H9 (cell line): Measurements from ENCODE around the gene NR1D1. TPM values are rescaled to one million over a fixed set of nuclear protein-coding genes. Genes with fewer than 3 reads are reported as not detected.

Experiments used
- DNase-seq: peaks from one replicate; pipeline ENCODE4 v3.0.0-alpha.2; 2017
- H2AFZ ChIP-seq: one replicate; pipeline ENCODE4 v1.6.1; 2013; ENCODE audit warnings: mild to moderate bottlenecking, low read length, control low read depth, moderate library complexity
- H2AK5ac ChIP-seq: 2 replicates; pipeline ENCODE4 v1.6.1; 2013; ENCODE audit warnings: low read length, control low read depth, mixed read lengths; ENCODE audit not compliant: insufficient read length
- H2BK120ac ChIP-seq: one replicate; pipeline ENCODE4 v1.6.1; 2013; ENCODE audit warnings: low read depth, mild to moderate bottlenecking, low read length, control low read depth, inconsistent platforms; ENCODE audit not compliant: poor library complexity, severe bottlenecking
- H2BK12ac ChIP-seq: 2 replicates; pipeline ENCODE4 v1.6.1; 2013; ENCODE audit warnings: low read length, control low read depth, mixed read lengths, low read depth; ENCODE audit not compliant: insufficient read length
- H2BK15ac ChIP-seq: 2 replicates; pipeline ENCODE4 v1.6.1; 2013; ENCODE audit warnings: low read depth, low read length, control low read depth
- H2BK20ac ChIP-seq: one replicate; pipeline ENCODE4 v1.6.1; 2013; ENCODE audit warnings: low read depth, mild to moderate bottlenecking, low read length, control low read depth, inconsistent platforms; ENCODE audit not compliant: poor library complexity, severe bottlenecking
- H2BK5ac ChIP-seq: 2 replicates; pipeline ENCODE4 v1.6.1; 2013; ENCODE audit warnings: low read length, control low read depth, mixed read lengths; ENCODE audit not compliant: insufficient read length
- H3K14ac ChIP-seq: 2 replicates; pipeline ENCODE4 v1.6.1; 2013; ENCODE audit warnings: low read length, control low read depth; ENCODE audit not compliant: insufficient read depth
- H3K18ac ChIP-seq: 2 replicates; pipeline ENCODE4 v1.6.1; 2013; ENCODE audit warnings: low read depth, mild to moderate bottlenecking, mixed read lengths, low read length, control low read depth; ENCODE audit not compliant: insufficient read length
- H3K23ac ChIP-seq: 2 replicates; pipeline ENCODE4 v1.6.1; 2013; ENCODE audit warnings: low read length, control low read depth, mixed read lengths, low read depth; ENCODE audit not compliant: insufficient read length
- H3K23me2 ChIP-seq: 2 replicates; pipeline ENCODE4 v1.6.1; 2013; ENCODE audit warnings: low read depth, mild to moderate bottlenecking, mixed read lengths, low read length, control low read depth; ENCODE audit not compliant: insufficient read length, poor library complexity, severe bottlenecking
- H3K27ac ChIP-seq: 2 replicates; pipeline ENCODE4 v1.5.1; 2013; ENCODE audit warnings: low read length, control low read depth, mixed read lengths, low read depth; ENCODE audit not compliant: insufficient read length
- H3K27me3 ChIP-seq: 2 replicates; pipeline ENCODE4 v1.6.1; 2013; ENCODE audit warnings: low read length, control low read depth, inconsistent platforms; ENCODE audit not compliant: insufficient read depth
- H3K4ac ChIP-seq: 2 replicates; pipeline ENCODE4 v1.6.1; 2013; ENCODE audit warnings: low read depth, mild to moderate bottlenecking, control low read depth, inconsistent platforms, low read length, moderate library complexity
- H3K4me1 ChIP-seq: 2 replicates; pipeline ENCODE4 v1.6.1; 2013; ENCODE audit warnings: low read length, control low read depth, inconsistent platforms; ENCODE audit not compliant: insufficient read depth
- H3K4me2 ChIP-seq: 2 replicates; pipeline ENCODE4 v1.6.1; 2013; ENCODE audit warnings: low read length, control low read depth, mixed read lengths; ENCODE audit not compliant: insufficient read length, insufficient read depth
- H3K56ac ChIP-seq: 2 replicates; pipeline ENCODE4 v1.6.1; 2013; ENCODE audit warnings: low read depth, mild to moderate bottlenecking, mixed read lengths, low read length, control low read depth; ENCODE audit not compliant: insufficient read length
- H3K79me1 ChIP-seq: 2 replicates; pipeline ENCODE4 v1.6.1; 2013; ENCODE audit warnings: low read depth, mild to moderate bottlenecking, moderate library complexity, low read length, control low read depth, inconsistent platforms; ENCODE audit not compliant: insufficient read depth, poor library complexity, severe bottlenecking
- H3K79me2 ChIP-seq: 2 replicates; pipeline ENCODE4 v1.6.1; 2013; ENCODE audit warnings: low read length, control low read depth, inconsistent platforms; ENCODE audit not compliant: insufficient read depth
- H3K9ac ChIP-seq: 2 replicates; pipeline ENCODE4 v1.6.1; 2013; ENCODE audit warnings: low read length, control low read depth, mixed read lengths; ENCODE audit not compliant: insufficient read length; ENCODE audit errors: extremely low read depth
- H3K9me3 ChIP-seq: one replicate; pipeline ENCODE4 v1.6.1; 2013; ENCODE audit warnings: low read depth, low read length, inconsistent platforms; ENCODE audit not compliant: control insufficient read depth
- H3T11ph ChIP-seq: one replicate; pipeline ENCODE4 v1.6.1; 2013; ENCODE audit warnings: mild to moderate bottlenecking, low read length, control low read depth, inconsistent platforms
- H4K20me1 ChIP-seq: one replicate; pipeline ENCODE4 v1.6.1; 2013; ENCODE audit not compliant: control insufficient read depth, insufficient read length, insufficient read depth
- H4K5ac ChIP-seq: 2 replicates; pipeline ENCODE4 v1.6.1; 2013; ENCODE audit warnings: low read depth, mild to moderate bottlenecking, mixed read lengths, low read length, control low read depth; ENCODE audit not compliant: insufficient read length
- H4K8ac ChIP-seq: replicated peaks from 2 replicates; pipeline ENCODE4 v1.6.1; 2013; ENCODE audit warnings: low read length, control low read depth, mixed read lengths, low read depth; ENCODE audit not compliant: insufficient read length
- H4K91ac ChIP-seq: 2 replicates; pipeline ENCODE4 v1.6.1; 2013; ENCODE audit warnings: low read depth, mild to moderate bottlenecking, moderate library complexity, mixed read lengths, low read length, control low read depth; ENCODE audit not compliant: insufficient read length
- H3K27ac Mint-ChIP-seq, 3 experiments: 2 replicates in 2 of 3; 3 replicates in 1 of 3; pipeline ENCODE4 v1.8.0; 2020 to 2021; ENCODE audit warnings: mixed read lengths in 3 of 3, mild to moderate bottlenecking in 1 of 3, moderate library complexity in 1 of 3
- H3K27me3 Mint-ChIP-seq: 2 replicates; pipeline ENCODE4 v1.8.0; 2021; ENCODE audit warnings: low read depth, mild to moderate bottlenecking, moderate library complexity, mixed read lengths
- H3K36me3 Mint-ChIP-seq, 3 experiments: 2 replicates in 2 of 3; 3 replicates in 1 of 3; pipeline ENCODE4 v1.8.0; 2020 to 2021; ENCODE audit warnings: low read depth in 3 of 3, mixed read lengths in 3 of 3; ENCODE audit not compliant: insufficient read depth in 1 of 3
- H3K4me1 Mint-ChIP-seq, 2 experiments: 2 replicates each; pipeline ENCODE4 v1.8.0; 2020; ENCODE audit warnings: mixed read lengths in 2 of 2
- H3K4me3 Mint-ChIP-seq, 2 experiments: 2 replicates in 1 of 2; 3 replicates in 1 of 2; pipeline ENCODE4 v1.8.0; 2020 to 2021; ENCODE audit warnings: mild to moderate bottlenecking in 2 of 2, mixed read lengths in 2 of 2, moderate library complexity in 1 of 2
- H3K9me3 Mint-ChIP-seq, 2 experiments: 2 replicates in 1 of 2; 3 replicates in 1 of 2; pipeline ENCODE4 v1.8.0; 2020; ENCODE audit warnings: mild to moderate bottlenecking in 2 of 2, mixed read lengths in 2 of 2, moderate library complexity in 1 of 2
- CTCF ChIP-seq: fragments of 200-600 bp; sonication (generic); conservative IDR thresholded peaks from 3 replicates; pipeline ENCODE4 v1.8.0; 2021; ENCODE audit warnings: antibody characterized with exemption, mild to moderate bottlenecking
- WGBS: extraction: QIAGEN DNeasy Blood & Tissue Kit; methylation state at CpG from one replicate; pipeline ENCODE4 v1.1.7; 2013; ENCODE audit warnings: missing lambda C conversion rate, low lambda C conversion rate, mixed read lengths; ENCODE audit not compliant: insufficient read length; ENCODE audit errors: extremely low coverage; 5-methylcytosine and 5-hydroxymethylcytosine counted together
- total RNA-seq: library from RNA; stranded (reverse); gene quantifications from 2 replicates; pipeline ENCODE4 v1.2.1, GENCODE V29; 2021

The NR1D1 gene
- total RNA-seq, 1 experiment from 2014 or later: 8.6 TPM

- Histone ChIP-seq H3K79me2 (no peaks in the 10 kb centered on the region), H2BK5ac (no peak overlapping the region), H3K27ac (no peak overlapping the region), H2AK5ac (no peak overlapping the region), H3K18ac (no peak overlapping the region), H3K79me1 (no peaks in the 10 kb centered on the region), H3K4me1 (peaks cover 25% of the 10 kb centered on the region; the same call in 1 of the 2 replicates), H3K4ac (no peak overlapping the region), H3K27me3 (peaks cover 2% of the 10 kb centered on the region; the same call in 1 of the 2 replicates), H3K14ac (no peak overlapping the region), H3K56ac (no peak overlapping the region), H2BK120ac (no peak overlapping the region), H3K9me3 (no peaks in the 10 kb centered on the region), H4K5ac (no peak overlapping the region), H4K20me1 (no peaks in the 10 kb centered on the region), H4K91ac (no peak overlapping the region), H4K8ac (no peak overlapping the region), H2BK20ac (no peak overlapping the region), H3T11ph (no peak overlapping the region), H3K4me2 (peak overlapping the region; percentile 9), H2BK15ac (no peak overlapping the region), H2BK12ac (no peak overlapping the region), H3K9ac (no peak overlapping the region), H2AFZ (no peak overlapping the region), H3K23me2 (no peaks in the 10 kb centered on the region), H3K23ac (no peak overlapping the region)
- Mint-ChIP-seq H3K27me3 (peaks cover 20% of the 10 kb centered on the region), H3K9me3 (no peaks in the 10 kb centered on the region; a peak in 2 of 5 replicates), H3K27ac (peak overlapping the region in 2 of 3 experiments; percentile 95 to 99; a peak in 5 of 7 replicates), H3K4me1 (peaks cover 79 to 89% of the 10 kb centered on the region in 2 experiments), H3K4me3 (peak overlapping the region; percentile 27 to 53; a peak in 4 of 5 replicates), H3K36me3 (no peaks in the 10 kb centered on the region; a peak in 2 of 7 replicates)
- DNase-seq: peak; percentile 97
- peak; percentile 81 for TF ChIP-seq CTCF
- no CpG with 5 or more reads among the region's 12 CpGs for WGBS
These were observed 11.1 kb upstream of the NR1D1 start for GRCh38 chr17:40111221-40112128.
